HPDE6-E6E7 (cell line): ENCODE results near the gene ZNF860.
"Not testable (repeated sequence)": the region's sequence is repeated elsewhere in the genome, so short reads cannot be mapped to it uniquely, and the experiment has no call there.

Source experiments
- DNase-seq: peaks from one replicate; pipeline ENCODE4 v3.0.0; 2011; ENCODE audit warnings: missing footprints; ENCODE audit errors: extremely low spot score

Gene ZNF860

GRCh38 chr3:31960793-31961431, 20.6 kb upstream of the ZNF860 start:
- no peak for DNase-seq

DNA sequence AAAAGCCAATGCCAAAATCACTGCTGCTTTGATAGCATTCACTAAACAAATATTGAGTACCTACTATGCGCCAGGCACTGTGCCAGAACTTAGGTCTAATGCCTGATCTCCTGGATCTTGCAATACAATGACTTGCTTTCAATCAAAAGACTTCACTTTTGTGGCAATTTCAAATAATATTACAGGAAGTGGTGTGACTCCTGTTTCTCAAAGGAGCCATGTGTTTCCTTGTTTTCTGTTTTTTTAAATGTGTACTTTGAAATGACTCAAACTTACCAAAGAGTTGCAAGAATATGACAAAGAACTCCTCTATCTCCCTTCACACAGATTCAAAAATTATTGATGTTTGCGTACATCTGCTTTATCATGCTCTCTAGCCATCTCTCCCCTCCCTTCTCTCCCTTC, 18.7 kb upstream of the ZNF860 start:
- no peak for DNase-seq

DNA sequence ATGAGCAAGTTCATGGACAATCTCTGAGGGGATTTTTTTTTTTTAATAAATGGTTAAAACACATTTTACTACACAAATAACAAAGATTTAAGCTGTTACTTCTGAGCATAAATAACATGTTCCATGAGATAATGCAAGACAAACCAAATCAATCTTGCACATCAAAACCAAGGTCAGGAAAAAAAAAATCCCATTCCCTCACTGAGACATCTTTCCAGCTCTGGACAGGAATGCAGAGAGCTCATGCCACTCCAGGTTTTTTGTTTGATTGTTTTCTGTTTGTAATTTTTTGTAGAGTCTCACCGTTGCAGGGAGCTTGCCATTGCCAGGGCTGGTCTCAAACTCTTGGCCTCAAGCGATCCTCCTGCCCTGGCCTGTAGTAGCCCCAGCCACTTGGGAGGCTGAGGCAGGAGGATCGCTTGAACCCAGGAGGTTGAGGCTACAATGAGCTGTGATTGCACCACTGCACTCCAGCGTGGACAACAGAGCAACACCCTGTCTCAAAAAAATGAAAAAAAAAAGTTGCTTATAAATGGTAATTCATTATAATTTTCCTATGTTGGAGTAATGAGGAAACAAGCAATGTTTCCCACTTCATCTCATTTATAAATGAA, 14.5 kb upstream of the ZNF860 start:
- DNase-seq, result no peak

- DNase-seq, result no peak
Observed at GRCh38 chr3:31967592-31967991, 14.0 kb upstream of the ZNF860 start.

DNA sequence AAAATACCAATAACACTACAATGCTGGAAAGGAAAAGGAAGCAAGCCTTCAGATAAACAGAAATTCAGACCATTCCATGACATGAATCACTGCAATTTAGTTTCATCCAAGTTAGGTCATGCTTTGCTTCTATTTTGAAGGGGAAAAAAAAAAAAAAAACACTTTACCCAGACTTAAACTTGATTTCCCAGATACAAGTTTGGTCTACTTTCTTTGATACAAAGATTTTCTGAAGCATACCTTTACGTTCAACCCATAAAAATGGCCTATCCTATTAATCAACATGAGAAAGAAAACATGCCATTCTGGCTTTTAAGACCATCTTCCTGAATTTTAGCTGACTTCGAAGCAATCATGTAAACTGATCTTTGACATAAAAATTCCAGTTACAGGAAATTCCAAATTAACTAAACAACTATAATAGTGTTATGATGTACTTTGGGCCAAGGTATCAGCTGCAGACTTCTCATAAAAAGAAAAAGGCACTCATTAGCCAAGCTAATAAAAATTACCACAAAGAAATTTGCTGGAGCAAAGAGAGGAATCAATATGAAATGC, 13.1 kb upstream of the ZNF860 start:
- no peak for DNase-seq

- DNase-seq, result no peak
Observed at GRCh38 chr3:31968927-31969418, 12.6 kb upstream of the ZNF860 start.

GRCh38 chr3:31971607-31972006, 9.9 kb upstream of the ZNF860 start:
- no peak for DNase-seq

GRCh38 chr3:31973081-31973480, 8.5 kb upstream of the ZNF860 start:
- DNase-seq, result no peak

- DNase-seq, result no peak
Observed at GRCh38 chr3:31973837-31974236, 7.7 kb upstream of the ZNF860 start.

- no peak for DNase-seq
Observed at GRCh38 chr3:31974471-31974870, 7.1 kb upstream of the ZNF860 start.

GRCh38 chr3:31974964-31975363, 6.6 kb upstream of the ZNF860 start:
- DNase-seq, result no peak

DNA sequence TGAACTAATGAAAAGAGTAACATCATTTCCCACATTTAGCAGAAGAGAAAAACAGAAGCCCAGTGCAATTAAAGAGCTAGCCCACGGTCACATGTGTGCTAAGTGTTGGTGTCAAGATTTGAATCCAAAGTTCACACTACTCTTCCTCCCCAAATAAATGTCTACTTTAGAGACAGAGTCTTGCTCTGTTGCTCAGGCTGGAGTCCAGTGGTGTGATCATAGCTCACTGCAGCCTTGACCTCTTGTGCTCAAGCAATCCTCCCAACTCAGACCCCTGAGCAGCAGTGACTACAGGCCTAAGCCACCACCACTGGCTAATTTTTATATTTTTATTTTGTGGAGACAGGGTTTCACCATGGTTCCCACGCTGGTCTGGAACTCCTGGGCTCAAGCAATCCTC, 5.2 kb upstream of the ZNF860 start:
- DNase-seq, result no peak

DNA sequence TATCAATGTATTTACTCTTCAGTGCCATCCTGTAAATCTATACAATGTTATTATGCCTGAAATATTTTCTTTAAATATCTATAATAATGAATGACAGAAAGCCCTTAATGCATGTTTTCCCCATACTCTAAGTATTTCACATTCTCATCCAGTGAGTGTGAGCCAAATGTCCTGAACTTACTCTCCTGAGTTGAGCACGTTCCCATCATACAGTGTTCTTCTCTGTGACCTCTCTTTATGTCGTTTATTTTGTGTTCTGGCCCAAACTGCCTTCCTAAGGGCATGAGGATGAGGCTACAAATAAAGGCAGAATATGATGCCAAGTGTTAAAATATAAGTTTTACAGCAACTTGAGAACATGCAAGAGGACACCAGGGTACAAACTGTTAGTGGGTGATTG, 3.8 kb upstream of the ZNF860 start:
- no peak for DNase-seq

DNA sequence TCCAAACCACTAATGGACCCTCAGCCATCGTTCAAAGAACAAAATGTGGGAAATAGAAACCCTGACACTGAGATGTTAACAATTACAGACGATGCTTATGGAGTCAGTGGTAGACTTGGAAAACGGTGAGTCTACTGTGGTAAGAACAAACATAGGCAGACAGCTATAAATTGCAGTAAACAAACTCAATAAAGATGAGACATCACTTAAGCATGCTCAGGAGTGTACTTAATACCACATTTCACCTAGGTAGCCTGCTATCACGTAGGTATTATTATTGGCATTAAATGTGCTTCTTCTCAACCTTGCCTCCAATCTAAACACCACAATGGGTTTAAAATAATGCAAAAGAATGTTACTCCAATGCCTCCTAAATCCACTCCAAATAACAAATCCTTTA, 3.0 kb upstream of the ZNF860 start:
- no peak for DNase-seq

DNA sequence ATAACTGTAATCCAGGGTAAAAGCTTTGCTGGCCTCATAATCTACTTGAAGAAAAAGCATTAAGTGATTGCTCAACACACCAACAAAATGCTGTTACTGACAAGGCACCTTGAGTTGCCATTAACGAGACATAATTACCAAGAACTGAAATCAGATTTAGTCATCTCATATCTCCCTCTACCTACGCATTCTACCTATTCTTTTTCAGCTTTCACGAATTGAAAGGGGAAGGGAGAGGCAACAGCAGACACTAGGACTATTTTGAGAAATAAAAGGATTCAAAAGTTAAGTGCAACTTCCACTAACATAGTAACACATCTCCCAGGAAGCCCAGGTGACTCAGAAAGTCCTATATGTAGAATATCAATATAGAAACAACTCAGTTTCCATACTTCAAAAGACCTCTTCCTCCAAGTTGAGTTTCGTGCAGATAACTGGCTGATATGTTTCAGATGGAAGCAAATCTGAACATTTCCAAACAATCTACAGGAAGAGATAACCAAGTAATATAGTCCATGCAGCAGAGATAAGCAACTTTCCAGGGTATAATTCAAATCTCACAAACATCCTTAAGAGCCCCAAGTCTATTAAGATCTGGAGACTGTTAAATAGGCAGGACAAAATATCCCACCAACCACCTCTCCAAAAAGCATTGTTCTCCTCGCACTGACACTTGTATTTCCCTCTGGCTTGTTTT, 2.4 kb upstream of the ZNF860 start:
- DNase-seq, result no peak

DNA sequence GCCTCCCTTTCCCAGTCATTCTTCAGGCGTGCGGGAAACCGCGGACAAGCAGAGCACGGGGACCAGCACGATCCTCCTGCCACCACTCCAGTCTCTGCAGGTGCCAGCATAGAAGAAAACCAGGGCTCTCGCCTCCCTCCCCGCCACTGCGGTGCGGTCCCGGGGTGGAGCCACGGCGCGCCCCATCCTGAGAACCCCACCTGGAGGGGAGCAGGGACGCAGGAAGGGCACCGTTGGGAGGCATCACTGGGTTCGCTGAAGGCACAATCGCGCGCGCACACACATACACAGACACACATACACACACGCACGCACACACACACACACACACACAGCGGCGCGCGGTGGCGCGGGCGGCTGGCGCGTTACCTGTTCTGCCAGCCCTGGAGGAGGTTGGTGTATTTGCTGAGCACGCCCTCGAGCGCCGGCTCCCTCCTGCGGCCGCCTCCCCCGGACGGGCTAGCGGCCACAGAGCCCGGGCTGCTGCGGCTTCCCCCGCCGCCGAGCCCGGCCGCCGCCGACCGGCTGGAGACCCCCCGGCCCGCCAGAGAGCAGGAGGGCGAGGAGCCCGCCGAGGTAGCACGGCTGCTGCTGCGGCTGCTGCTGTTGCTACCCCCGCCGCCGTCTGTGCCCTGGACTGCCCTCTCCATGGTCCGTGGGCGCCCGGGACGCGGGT, 882 bp upstream of the ZNF860 start:
- no peak for DNase-seq

GRCh38 chr3:31984321-31984720, 2.8 kb downstream of the ZNF860 start:
- no peak for DNase-seq

DNA sequence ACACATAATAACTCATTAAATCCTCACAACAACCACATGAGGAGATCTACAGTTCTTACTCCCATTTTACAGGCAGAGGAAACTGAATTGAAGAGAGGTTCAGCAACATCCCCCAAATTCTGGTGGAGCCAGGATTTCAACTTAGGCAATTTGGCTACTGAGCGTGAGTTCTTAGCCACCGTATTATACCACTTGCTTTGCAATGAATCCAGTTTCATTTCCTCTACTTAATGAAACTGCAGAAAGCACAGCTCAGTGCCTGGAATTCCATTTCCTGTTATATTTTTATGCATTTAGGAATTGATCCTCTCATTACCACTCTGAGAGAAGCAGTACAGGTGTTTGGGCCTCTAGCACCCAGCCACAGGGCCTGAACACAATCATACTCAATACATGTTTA, 4.3 kb downstream of the ZNF860 start:
- no peak for DNase-seq

- DNase-seq, result no peak
Observed at GRCh38 chr3:31988271-31988670, 6.7 kb downstream of the ZNF860 start.

DNA sequence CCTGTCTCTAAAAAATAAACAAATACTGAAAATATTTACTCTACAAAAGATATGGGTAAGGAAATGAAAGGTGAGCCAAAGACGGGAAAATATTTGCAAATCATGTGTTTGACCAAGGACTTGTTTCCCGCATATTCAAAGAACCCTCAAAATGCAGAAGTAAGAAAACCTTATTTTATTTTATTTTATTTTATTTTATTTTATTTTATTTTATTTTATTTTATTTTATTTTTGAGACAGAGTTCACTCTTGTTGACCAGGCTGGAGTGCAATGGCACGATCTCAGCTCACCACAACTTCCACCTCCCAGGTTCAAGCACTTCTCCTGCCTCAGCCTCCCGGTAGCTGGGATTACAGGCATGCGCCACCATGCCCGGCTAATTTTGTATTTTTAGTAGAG, 11.4 kb downstream of the ZNF860 start:
- DNase-seq, result not testable (repeated sequence)

DNA sequence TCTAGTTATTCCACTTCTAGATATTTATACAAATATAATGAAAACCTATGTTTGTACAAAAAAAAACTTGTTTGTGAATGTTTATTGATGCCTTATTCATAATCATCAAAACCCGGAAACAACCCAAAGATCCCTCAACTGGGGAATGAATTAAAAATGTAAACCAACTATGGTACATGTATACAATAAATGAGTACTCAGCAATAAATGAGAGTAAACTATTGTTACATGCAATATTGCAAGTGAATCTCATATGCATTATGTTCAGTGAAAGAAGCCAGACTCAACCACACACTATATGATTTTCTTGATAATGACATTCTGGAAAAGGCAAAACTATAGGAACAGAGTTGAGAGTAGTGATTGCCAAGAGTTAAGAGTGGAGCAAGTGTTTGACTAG, 12.3 kb downstream of the ZNF860 start:
- DNase-seq, result no peak

DNA sequence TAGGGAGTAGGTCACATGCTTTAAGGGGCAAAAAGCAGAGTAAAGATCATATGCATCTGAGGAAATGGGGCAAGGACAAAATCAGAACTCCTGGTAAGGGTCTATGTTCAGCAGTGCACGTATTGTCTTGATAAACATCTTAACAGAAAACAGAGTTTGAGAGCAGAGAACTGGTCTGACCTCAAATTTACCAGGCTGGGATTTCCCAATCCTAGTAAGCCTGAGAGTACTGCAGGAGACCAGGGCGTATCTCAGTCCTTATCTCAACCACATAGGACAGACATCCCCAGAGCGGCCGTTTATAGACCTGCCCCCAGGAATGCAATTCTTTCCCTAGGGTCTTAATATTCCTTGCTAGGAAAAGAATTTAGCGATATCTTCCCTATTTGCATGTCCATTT, 13.5 kb downstream of the ZNF860 start:
- not testable (repeated sequence) for DNase-seq
